ENCODE measurements around the gene PCDHGA2.
"Not testable (repeated sequence)": the region's sequence is repeated elsewhere in the genome, so short reads cannot be mapped to it uniquely, and the experiment has no call there.

PCDHGA2 gene

DNA sequence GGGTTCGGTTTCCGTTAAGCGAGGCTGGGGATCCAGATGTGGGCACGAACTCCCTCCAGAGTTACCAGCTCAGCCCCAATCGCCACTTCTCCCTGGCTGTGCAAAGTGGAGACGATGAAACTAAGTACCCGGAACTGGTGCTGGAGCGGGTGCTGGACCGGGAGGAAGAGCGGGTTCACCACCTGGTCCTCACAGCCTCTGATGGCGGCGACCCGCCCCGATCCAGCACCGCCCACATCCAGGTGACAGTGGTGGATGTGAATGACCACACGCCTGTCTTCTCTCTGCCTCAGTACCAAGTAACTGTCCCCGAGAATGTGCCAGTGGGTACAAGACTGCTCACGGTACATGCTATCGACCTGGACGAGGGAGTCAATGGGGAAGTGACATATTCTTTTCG is 44.8 kb downstream of the PCDHGA2 start:
- no peak for DNase-seq

DNA sequence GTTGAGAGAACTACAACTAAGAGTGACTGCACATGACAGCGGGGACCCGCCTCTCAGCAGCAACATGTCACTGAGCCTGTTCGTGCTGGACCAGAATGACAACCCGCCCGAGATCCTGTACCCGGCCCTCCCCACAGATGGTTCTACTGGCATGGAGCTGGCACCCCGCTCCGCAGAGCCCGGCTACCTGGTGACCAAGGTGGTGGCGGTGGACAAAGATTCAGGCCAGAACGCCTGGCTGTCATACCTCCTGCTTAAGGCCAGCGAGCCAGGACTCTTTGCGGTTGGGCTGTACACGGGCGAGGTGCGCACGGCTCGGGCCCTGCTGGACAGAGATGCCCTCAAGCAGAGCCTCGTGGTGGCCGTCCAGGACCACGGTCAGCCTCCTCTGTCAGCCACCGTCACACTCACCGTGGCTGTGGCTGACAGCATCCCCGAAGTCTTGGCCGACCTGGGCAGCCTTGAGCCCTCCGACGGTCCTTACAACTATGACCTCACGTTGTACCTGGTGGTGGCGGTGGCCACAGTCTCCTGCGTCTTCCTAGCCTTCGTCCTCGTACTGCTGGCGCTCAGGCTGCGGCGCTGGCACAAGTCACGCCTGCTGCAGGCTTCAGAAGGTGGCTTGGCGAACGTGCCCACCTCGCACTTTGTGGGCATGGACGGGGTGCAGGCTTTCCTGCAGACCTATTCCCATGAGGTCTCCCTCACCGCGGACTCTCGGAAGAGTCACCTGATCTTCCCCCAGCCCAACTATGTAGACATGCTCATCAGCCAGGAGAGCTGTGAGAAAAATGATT is 46.1 kb downstream of the PCDHGA2 start:
- DNase-seq = no peak

DNA sequence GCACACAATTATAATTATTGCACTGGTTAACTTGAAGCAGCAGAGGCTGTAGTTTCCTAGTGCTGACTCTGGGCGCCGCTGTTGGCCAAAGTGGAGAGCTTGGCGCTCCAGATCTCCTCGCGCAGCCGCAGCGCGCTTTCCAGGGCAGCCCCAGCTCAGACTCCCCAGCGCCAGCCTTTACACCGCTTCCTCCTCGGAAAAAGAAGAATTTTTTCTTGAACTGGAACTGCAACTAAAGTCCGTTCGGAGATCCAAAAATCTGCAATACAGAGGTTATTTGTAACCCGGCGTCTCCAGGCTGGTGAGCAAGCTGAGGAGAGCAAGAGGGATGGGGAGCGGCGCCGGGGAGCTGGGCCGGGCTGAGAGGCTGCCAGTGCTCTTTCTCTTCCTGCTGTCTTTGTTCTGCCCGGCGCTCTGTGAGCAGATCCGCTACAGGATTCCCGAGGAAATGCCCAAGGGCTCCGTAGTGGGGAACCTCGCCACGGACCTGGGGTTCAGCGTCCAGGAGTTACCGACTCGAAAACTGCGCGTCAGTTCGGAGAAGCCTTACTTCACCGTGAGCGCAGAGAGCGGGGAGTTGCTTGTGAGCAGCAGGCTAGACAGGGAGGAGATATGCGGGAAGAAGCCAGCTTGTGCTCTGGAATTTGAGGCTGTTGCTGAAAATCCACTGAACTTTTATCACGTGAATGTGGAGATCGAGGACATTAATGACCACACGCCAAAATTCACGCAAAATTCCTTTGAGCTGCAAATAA is 49.2 kb downstream of the PCDHGA2 start, which contains the start of gene PCDHGB4:
TSS of gene PCDHGB4 (plus strand) at position 142 of the 755 bp plus-strand sequence. CDS start at position 329, 187 bp downstream.
- DNase-seq = not testable (repeated sequence)

DNA sequence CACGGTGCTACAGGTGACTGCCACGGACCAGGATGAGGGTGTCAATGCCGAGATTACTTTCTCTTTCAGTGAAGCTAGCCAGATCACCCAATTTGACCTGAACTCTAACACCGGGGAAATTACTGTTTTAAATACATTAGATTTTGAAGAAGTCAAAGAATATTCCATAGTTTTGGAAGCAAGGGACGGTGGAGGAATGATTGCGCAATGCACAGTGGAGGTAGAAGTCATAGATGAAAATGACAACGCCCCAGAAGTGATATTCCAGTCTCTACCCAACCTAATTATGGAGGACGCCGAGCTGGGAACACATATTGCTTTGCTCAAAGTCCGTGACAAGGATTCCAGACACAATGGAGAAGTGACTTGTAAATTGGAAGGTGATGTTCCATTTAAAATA is 50.1 kb downstream of the PCDHGA2 start:
- no peak for DNase-seq

DNA sequence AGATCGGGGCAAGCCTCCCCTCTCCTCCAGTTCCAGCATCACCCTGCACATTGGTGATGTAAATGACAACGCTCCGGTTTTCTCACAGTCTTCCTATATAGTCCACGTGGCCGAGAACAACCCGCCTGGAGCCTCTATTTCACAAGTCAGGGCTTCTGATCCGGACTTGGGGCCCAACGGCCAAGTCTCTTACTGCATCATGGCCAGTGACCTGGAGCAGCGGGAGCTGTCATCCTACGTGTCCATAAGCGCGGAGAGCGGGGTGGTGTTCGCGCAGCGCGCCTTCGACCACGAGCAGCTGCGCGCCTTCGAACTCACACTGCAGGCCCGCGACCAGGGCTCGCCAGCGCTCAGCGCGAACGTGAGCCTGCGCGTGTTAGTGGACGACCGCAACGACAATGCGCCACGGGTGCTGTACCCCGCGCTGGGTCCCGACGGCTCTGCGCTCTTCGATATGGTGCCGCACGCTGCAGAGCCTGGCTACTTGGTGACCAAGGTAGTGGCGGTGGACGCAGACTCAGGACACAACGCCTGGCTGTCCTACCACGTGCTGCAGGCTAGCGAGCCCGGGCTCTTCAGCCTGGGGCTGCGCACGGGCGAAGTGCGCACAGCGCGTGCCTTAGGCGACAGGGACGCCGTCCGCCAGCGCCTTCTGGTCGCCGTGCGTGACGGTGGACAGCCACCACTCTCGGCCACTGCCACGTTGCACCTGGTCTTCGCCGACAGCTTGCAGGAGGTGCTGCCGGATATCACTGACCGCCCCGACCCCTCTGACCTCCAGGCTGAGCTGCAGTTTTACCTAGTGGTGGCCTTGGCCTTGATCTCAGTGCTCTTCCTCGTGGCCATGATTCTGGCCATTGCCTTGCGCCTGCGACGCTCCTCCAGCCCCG is 50.8 kb downstream of the PCDHGA2 start:
- DNase-seq = no peak

DNA sequence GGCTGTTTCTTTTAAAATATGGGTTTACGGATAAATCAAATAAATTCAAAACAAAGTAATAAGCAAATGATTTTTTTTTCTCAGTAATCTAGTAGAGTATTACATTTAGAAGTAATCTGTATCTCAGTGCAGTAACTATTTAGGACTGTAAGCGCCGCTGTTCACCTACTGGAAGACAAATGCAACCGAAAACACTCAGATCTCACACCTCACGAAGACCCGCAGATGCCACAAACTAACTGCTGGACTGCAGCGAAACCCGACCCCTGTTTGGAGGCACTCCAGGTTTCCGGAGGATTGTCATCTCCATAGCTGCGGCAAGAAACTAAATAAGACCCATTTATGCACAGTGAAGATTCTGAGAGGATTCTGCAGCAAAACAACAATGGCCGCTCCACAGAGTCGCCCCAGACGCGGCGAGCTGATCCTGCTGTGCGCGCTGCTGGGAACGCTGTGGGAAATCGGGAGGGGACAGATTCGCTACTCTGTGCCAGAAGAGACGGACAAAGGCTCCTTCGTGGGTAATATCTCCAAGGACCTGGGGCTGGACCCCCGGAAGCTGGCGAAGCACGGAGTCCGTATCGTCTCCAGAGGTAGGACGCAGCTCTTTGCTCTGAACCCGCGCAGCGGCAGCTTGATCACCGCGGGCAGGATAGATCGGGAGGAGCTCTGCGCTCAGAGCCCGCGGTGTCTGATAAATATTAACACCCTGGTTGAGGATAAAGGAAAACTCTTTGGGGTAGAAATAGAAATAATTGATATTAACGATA is 54.1 kb downstream of the PCDHGA2 start, which contains the start of gene PCDHGA8:
TSS of gene PCDHGA8 (plus strand) at position 205 of the 770 bp plus-strand sequence. CDS start at position 386, 181 bp downstream.
- DNase-seq = no peak
